PC-3 (cell line): Measurements from ENCODE around the gene ATF7IP2. TPM values are rescaled to one million over a fixed set of nuclear protein-coding genes. Genes with fewer than 3 reads are reported as not detected.

ENCODE experiments used
- ATAC-seq: fragments of 200-7000 bp; cut with Tn5 transposase; 2 replicates; pipeline ENCODE4 v1.9.1; 2020; ENCODE audit warnings: mild to moderate bottlenecking, moderate library complexity
- BruUV-seq: library from RNA; stranded (reverse); fragments of 400-500 nt; replicated peaks from 2 replicates; lab custom pipeline; 2021; lab: Mats Ljungman, UMichigan
- CTCF ChIA-PET: fragments of 300-600 bp; sonication (Branson Sonifier 250); formaldehyde crosslinking; loops from one replicate; lab custom pipeline; 2022; ENCODE audit warnings: antibody characterized with exemption; lab: Charles Lee
- POLR2A ChIA-PET: fragments of 300-600 bp; sonication (Branson Sonifier 250); formaldehyde crosslinking; loops from one replicate; lab custom pipeline; 2022; ENCODE audit warnings: antibody characterized with exemption; ENCODE audit not compliant: unreplicated experiment; lab: Charles Lee
- DNase-seq: peaks from one replicate; pipeline ENCODE4 v3.0.0-alpha.2; 2015
- H2AFZ ChIP-seq: fragments of 300-600 bp; sonication (generic); 2 replicates; pipeline ENCODE4 v1.6.0; 2016; ENCODE audit warnings: antibody characterized with exemption, low read length
- H3F3A ChIP-seq: fragments of 300-600 bp; sonication (generic); one replicate; pipeline ENCODE4 v1.6.0; 2017; ENCODE audit warnings: antibody characterized with exemption, low read length, control low read depth, mild to moderate bottlenecking; ENCODE audit not compliant: unreplicated experiment
- H3K27ac ChIP-seq: fragments of 300-600 bp; sonication (generic); 2 replicates; pipeline ENCODE4 v1.5.1; 2016; ENCODE audit warnings: mild to moderate bottlenecking, low read length
- H3K27me3 ChIP-seq: fragments of 300-600 bp; sonication (generic); 2 replicates; pipeline ENCODE4 v1.6.1; 2016; ENCODE audit warnings: low read length, mixed read lengths
- H3K36me3 ChIP-seq: fragments of 300-600 bp; sonication (generic); 2 replicates; pipeline ENCODE4 v1.6.1; 2016; ENCODE audit warnings: low read depth, mixed run types, low read length, mixed read lengths
- H3K4me1 ChIP-seq: fragments of 300-600 bp; sonication (generic); 2 replicates; pipeline ENCODE4 v1.5.1; 2016; ENCODE audit warnings: low read length; ENCODE audit not compliant: insufficient read depth
- H3K4me2 ChIP-seq: fragments of 300-600 bp; sonication (generic); 2 replicates; pipeline ENCODE4 v1.6.0; 2016; ENCODE audit warnings: low read length
- H3K4me3 ChIP-seq: fragments of 300-600 bp; sonication (generic); 2 replicates; pipeline ENCODE4 v1.5.1; 2016; ENCODE audit warnings: mild to moderate bottlenecking, low read length, mixed read lengths
- H3K79me2 ChIP-seq: fragments of 300-600 bp; sonication (generic); 2 replicates; pipeline ENCODE4 v1.6.1; 2017; ENCODE audit warnings: low read length, mixed read lengths
- H3K9ac ChIP-seq: fragments of 300-600 bp; sonication (generic); 2 replicates; pipeline ENCODE4 v1.6.0; 2016; ENCODE audit warnings: mild to moderate bottlenecking, low read length
- H3K9me2 ChIP-seq: fragments of 300-600 bp; sonication (generic); replicated peaks from 2 replicates; pipeline ENCODE4 v1.6.1; 2016; ENCODE audit warnings: mixed run types, low read length, mixed read lengths
- H3K9me3 ChIP-seq: fragments of 300-600 bp; sonication (generic); 2 replicates; pipeline ENCODE4 v1.6.1; 2016; ENCODE audit warnings: low read length, mixed read lengths
- H4K20me1 ChIP-seq: fragments of 300-600 bp; sonication (generic); 2 replicates; pipeline ENCODE4 v1.6.1; 2016; ENCODE audit warnings: low read length, mixed read lengths
- CTCF ChIP-seq: fragments of 300-600 bp; sonication (generic); conservative IDR thresholded peaks from 2 replicates; pipeline ENCODE4 v1.5.1; 2017; ENCODE audit warnings: antibody characterized with exemption, low read depth, mild to moderate bottlenecking, low read length
- EZH2 ChIP-seq: fragments of 300-600 bp; sonication (generic); IDR thresholded peaks from one replicate; pipeline ENCODE4 v1.6.1; 2017; ENCODE audit warnings: antibody characterized with exemption, mild to moderate bottlenecking, low read length; ENCODE audit not compliant: unreplicated experiment
- EZH2phosphoT487 ChIP-seq: fragments of 300-600 bp; sonication (generic); IDR thresholded peaks from 2 replicates; pipeline ENCODE4 v1.6.1; 2018; ENCODE audit warnings: mild to moderate bottlenecking, antibody characterized with exemption, low read length, borderline replicate concordance
- intact Hi-C: fragments of 100-400 bp; cut with micrococcal nuclease; formaldehyde crosslinking; loops from 2 replicates; pipeline ENCODE4 v1.9.0; 2023
- total RNA-seq: library from RNA; depleted of rRNA; stranded (reverse); fragments of >200 nt; gene quantifications from 2 replicates; pipeline ENCODE4 v1.2.3, GENCODE V29; 2014

The ATF7IP2 gene
- total RNA-seq, 1 experiment from 2014 or later: 6.2 TPM

GRCh38 chr16:10387188-10387617 lies 1.3 kb downstream of the ATF7IP2 start:
- Histone ChIP-seq H3K9me3 (no peaks in the 10 kb centered on the region), H2AFZ (peak overlapping the region; percentile 91; the same call in 1 of the 2 replicates), H3K9ac (peak overlapping the region; percentile 79), H3F3A (no peaks in the 10 kb centered on the region), H3K36me3 (no peaks in the 10 kb centered on the region), H3K4me1 (no peaks in the 10 kb centered on the region), H3K4me3 (peak overlapping the region; percentile 99), H3K79me2 (peaks cover 23% of the 10 kb centered on the region), H3K27me3 (no peaks in the 10 kb centered on the region), H3K4me2 (peak overlapping the region; percentile 91), H3K9me2 (no peaks in the 10 kb centered on the region), H3K27ac (no peak overlapping the region), H4K20me1 (no peaks in the 10 kb centered on the region)
- intact Hi-C loops: no loop called here
- no TSS peak for BruUV-seq
- TF ChIP-seq CTCF (no peak), EZH2 (no peak), EZH2phosphoT487 (no peak)
- ATAC-seq (no peak), DNase-seq (no peak)
- ChIA-PET POLR2A (no interaction called here), CTCF (interaction anchor here (0.5 kb wide), 1 partner anchor 128 kb away, joined by 3 read pairs; no protein-coding TSS in a partner anchor)

- ChIA-PET POLR2A (interaction anchor here (0.6 kb wide), 1 partner anchor 343 kb away, joined by 15 read pairs; no protein-coding TSS in a partner anchor), CTCF (interaction anchor here (0.5 kb wide), 1 partner anchor 1604 kb away, joined by 8 read pairs; no protein-coding TSS in a partner anchor)
- H3K27ac ChIP-seq: no peak overlapping the region
- peaks cover 23% of the 10 kb centered on the region for H3K79me2 ChIP-seq
- BruUV-seq: no TSS peak
- TF ChIP-seq CTCF: no peak
- no peak for TF ChIP-seq EZH2phosphoT487
- TF ChIP-seq EZH2: no peak
- no peak for ATAC-seq
- intact Hi-C loops: no loop called here
- no peaks in the 10 kb centered on the region for H3K9me2 ChIP-seq
- H4K20me1 ChIP-seq: no peaks in the 10 kb centered on the region
- no peaks in the 10 kb centered on the region for H3K36me3 ChIP-seq
- no peak overlapping the region for H3K4me2 ChIP-seq
- H3K27me3 ChIP-seq: no peaks in the 10 kb centered on the region
- H2AFZ ChIP-seq: no peak overlapping the region
- H3K9ac ChIP-seq: no peak overlapping the region
- no peaks in the 10 kb centered on the region for H3F3A ChIP-seq
- DNase-seq: no peak
- H3K4me1 ChIP-seq: no peaks in the 10 kb centered on the region
- H3K4me3 ChIP-seq: no peak overlapping the region
- H3K9me3 ChIP-seq: no peaks in the 10 kb centered on the region
Measured at GRCh38 chr16:10388988-10389387, 3.1 kb downstream of the ATF7IP2 start.

GRCh38 chr16:10390330-10390729 lies 4.5 kb downstream of the ATF7IP2 start:
- ATAC-seq: no peak
- Histone ChIP-seq H3K4me2 (no peak overlapping the region), H3K4me1 (no peaks in the 10 kb centered on the region), H3K9me3 (no peaks in the 10 kb centered on the region), H3K27me3 (no peaks in the 10 kb centered on the region), H3K79me2 (peaks cover 23% of the 10 kb centered on the region), H3K9ac (no peak overlapping the region), H3K36me3 (no peaks in the 10 kb centered on the region; the same call in 1 of the 2 replicates), H2AFZ (no peak overlapping the region), H3K27ac (no peak overlapping the region), H4K20me1 (no peaks in the 10 kb centered on the region), H3K9me2 (no peaks in the 10 kb centered on the region), H3K4me3 (no peak overlapping the region), H3F3A (no peaks in the 10 kb centered on the region)
- POLR2A ChIA-PET: no interaction called here
- BruUV-seq: no TSS peak
- DNase-seq: no peak
- TF ChIP-seq EZH2 (no peak), CTCF (no peak), EZH2phosphoT487 (no peak)
- intact Hi-C loops: no loop called here
- CTCF ChIA-PET: no interaction called here
